Measurements from ENCODE around the gene UNC13B.

DNA sequence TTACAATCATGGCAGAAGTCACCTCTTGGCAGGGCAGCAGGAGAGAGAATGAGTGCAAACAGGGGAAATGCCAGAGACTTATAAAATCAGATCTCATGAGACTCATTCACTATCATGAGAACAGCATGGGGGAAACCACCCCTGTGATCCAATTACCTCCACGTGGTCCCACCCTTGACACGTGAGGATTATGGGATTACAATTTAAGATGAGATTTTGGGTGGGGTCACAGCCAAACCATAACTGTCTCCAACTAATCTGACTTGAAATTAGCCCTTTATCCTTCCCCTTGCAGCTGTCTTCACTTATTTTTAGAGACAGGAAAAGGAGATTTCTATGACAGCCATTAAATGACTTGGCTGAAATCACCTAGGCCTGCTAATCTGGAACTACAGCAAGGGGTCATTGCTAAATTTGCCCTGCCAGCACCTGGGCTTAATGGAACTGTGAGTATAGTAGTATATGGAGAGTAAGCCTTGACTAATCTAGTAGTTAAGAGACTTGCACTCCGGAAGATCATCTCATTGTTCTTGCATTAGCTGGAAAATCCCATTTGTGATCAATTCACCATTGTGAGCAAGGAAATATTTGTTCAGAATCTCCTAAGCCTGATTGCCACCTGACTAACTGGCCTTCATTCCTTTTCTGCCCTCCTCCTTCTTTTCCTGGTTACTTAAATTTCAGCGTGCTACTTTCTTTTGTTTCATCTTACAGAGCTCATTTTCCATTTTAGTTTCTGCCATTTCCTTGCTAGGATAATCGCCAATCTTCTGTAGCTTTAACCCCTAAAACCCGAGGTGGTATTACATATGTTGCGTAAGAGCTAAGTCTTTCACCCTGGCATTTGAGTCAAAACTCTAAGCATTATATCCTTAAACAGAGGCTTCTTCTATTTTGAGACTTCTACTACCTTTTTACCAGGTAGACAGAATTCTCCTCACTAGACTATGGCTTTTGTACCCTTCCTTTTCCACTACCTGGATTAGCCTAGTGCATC is 262.8 kb downstream of the UNC13B start:
- TF ChIP-seq, protein P1, sequence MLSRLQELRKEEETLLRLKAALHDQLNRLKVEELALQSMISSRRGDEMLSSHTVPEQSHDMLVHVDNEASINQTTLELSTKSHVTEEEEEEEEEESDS (CRISPR knock-in tag; IDR thresholded peaks at IDR 0.05), result no peak
- TF ChIP-seq, protein P2, sequence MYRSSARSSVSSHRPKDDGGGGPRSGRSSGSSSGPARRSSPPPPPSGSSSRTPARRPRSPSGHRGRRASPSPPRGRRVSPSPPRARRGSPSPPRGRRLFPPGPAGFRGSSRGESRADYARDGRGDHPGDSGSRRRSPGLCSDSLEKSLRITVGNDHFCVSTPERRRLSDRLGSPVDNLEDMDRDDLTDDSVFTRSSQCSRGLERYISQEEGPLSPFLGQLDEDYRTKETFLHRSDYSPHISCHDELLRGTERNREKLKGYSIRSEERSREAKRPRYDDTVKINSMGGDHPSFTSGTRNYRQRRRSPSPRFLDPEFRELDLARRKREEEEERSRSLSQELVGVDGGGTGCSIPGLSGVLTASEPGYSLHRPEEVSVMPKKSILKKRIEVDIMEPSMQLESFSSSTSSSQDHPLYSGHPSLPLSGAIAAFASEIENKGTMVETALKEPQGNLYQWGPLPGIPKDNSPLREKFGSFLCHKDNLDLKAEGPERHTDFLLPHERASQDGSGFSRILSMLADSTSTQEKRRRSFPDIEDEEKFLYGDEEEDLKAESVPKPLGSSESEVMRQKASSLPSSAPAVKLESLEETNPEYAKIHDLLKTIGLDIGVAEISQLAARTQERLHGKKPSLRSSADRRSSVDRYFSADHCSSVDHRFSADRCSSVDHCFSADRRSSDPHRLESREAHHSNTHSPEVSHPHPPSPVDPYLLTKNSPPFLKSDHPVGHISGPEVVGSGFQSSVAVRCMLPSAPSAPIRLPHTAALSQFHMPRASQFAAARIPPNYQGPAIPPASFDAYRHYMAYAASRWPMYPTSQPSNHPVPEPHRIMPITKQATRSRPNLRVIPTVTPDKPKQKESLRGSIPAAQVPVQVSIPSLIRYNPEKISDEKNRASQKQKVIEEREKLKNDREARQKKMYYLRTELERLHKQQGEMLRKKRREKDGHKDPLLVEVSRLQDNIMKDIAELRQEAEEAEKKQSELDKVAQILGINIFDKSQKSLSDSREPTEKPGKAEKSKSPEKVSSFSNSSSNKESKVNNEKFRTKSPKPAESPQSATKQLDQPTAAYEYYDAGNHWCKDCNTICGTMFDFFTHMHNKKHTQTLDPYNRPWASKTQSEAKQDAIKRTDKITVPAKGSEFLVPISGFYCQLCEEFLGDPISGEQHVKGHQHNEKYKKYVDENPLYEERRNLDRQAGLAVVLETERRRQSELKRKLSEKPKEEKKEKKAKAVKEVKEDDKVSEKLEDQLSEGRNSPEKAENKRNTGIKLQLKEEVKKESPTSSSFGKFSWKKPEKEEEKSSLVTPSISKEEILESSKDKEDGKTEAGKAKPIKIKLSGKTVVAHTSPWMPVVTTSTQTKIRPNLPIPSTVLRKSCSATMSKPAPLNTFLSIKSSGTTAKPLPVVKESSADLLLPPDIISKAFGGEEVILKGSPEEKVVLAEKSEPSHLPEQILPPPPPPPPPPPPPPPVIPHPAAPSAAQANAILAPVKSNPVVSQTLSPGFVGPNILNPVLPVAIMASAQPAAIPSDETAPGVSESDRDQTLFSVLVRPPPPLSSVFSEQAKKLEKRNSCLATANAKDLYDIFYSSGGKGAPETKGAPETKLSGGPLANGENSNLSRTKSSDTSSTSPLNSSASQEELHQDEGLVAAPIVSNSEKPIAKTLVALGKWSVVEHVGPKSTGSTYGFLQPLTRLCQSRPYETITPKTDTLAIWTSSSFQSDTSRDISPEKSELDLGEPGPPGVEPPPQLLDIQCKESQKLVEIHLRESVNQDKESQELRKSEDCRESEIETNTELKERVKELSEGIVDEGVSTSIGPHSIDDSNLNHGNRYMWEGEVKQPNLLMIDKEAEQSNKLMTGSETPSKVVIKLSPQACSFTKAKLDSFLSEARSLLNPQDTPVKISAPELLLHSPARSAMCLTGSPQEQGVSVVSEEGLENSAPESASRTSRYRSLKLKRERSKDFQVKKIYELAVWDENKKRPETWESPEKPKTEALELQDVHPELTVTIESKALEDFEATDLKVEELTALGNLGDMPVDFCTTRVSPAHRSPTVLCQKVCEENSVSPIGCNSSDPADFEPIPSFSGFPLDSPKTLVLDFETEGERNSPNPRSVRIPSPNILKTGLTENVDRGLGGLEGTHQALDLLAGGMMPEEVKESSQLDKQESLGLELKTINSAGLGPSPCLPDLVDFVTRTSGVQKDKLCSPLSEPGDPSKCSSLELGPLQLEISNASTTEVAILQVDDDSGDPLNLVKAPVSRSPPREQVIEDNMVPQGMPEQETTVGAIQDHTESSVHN (IDR thresholded peaks at IDR 0.05; ENCODE audit: borderline replicate concordance in 1 of 2, low read depth in 1 of 2), result no peak
